ENCODE results near the gene SIN3B.

The SIN3B gene

GRCh38 chr19:16888629-16889365, 59.6 kb downstream of the SIN3B start, which contains the start of gene F2RL3:
Gene F2RL3 (plus strand): TSS chr19:16888999. CDS start chr19:16889190, 191 bp downstream.
- no peak for DNase-seq (ENCODE audit: low read depth in 2 of 2)

GRCh38 chr19:16889366-16889882, 60.2 kb downstream of the SIN3B start:
- no peak for DNase-seq (ENCODE audit: low read depth in 2 of 2)

DNA sequence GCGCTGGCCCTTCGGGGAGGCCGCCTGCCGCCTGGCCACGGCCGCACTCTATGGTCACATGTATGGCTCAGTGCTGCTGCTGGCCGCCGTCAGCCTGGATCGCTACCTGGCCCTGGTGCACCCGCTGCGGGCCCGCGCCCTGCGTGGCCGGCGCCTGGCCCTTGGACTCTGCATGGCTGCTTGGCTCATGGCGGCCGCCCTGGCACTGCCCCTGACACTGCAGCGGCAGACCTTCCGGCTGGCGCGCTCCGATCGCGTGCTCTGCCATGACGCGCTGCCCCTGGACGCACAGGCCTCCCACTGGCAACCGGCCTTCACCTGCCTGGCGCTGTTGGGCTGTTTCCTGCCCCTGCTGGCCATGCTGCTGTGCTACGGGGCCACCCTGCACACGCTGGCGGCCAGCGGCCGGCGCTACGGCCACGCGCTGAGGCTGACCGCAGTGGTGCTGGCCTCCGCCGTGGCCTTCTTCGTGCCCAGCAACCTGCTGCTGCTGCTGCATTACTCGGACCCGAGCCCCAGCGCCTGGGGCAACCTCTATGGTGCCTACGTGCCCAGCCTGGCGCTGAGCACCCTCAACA, 60.8 kb downstream of the SIN3B start:
- DNase-seq (ENCODE audit: low read depth in 2 of 2), result no peak

- DNase-seq (ENCODE audit: low read depth in 2 of 2), result no peak
These were observed 61.4 kb downstream of the SIN3B start for GRCh38 chr19:16890461-16891184.

GRCh38 chr19:16891696-16892382, 62.6 kb downstream of the SIN3B start:
- DNase-seq (ENCODE audit: low read depth in 2 of 2), result no peak

- no peak for DNase-seq (ENCODE audit: low read depth in 2 of 2)
These were observed 63.2 kb downstream of the SIN3B start for GRCh38 chr19:16892436-16892835.

DNA sequence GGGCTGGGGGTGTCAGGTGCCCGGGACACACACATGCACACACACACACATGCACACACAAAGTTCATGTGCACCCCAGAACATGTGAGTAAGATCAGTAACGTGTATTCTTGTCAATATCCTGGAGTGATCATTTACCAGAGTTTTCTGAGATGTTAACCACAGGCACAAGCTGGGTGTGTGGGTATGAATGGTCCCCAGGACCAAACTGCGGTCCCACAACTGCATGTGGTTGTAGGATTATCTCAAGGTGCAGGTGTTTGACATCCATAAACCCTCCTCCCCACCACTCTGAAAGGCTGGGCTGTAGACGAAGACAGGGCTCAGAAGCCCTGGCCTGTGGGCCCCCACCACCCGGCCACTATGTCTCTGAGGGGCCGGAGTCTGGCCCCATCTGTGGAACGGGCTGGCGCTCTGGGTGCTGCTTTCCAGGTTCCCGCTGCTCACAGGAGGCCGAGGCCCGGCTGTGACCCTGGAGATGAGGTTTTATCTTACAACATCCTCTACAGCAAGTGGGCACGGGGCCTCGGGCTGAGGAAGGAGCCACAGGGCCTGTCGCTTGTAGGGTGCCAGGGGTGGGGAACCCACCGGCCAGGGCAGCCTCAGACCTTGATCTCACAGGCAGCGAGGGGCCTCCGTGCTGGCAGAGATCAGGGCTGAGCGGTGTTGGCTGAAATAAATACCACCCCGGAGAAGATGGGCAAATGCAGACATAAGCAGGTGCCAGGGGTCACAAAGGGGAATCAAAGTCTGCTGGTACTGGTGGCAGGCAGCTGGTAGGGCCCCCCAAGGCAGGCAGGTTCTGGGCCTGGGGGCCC, 63.9 kb downstream of the SIN3B start:
- no peak for DNase-seq (ENCODE audit: low read depth in 2 of 2)

DNA sequence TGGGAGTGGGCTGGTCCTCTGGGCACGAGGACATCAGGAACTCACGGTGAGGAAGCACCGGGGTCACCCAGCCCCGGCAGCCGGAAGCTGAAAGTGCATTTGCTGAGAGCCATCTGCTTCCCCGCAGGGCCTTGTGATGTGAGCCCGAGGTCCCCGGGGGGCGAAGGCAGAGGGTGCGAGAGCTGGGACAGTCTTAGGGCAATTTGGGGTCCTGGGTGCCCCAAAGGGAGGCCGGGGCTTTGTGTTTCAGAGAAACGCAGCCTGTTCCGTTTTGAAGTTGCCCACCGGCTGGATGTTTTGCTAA, 64.4 kb downstream of the SIN3B start:
- DNase-seq (ENCODE audit: low read depth in 2 of 2), result no peak

GRCh38 chr19:16894080-16894479, 64.9 kb downstream of the SIN3B start:
- DNase-seq (ENCODE audit: low read depth in 2 of 2), result no peak

- no peak for DNase-seq (ENCODE audit: low read depth in 2 of 2)
These were observed 66.4 kb downstream of the SIN3B start for GRCh38 chr19:16895467-16896145.

DNA sequence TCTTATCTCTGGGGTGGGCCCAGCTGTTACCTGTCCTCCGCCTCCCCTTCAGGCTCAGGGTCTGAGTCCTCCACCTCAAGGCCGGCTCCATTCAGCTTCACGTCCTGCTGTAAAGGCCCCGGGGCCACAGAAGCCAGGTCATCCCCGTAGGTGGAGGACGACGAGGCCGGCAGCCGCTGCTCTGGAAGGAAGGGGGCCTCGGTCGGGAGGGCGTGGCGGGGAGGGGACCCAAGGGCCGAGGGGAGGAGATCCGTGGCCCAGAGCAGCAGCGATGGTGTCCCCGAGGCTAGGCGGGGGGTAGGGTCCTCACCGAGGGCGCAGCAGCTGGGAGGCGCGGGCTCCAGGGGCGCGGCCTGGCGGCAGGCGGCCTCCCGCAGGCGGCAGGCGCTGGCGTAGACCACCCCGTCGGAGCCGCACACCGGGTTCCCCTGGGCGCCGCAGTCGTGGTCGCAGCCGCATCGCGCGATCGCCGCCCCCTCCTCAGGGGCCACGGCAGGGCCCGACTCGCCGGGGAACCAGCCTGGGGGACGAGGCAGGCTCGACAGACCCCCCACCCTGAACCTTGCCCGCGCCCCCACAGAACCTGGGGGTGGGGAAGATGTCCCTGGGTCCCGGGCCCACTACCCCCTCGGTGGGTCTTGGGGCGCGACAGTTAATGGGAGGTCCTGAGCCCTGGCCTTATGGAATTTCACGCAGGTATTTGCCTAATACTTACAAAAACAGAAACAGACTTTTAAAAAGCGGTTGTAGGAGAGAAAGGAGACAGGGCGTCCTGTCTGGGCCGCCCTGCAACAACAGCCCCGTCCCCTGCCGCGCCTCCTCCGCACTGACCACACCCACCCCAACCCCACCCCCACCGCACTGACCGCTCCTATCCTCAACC, 67.2 kb downstream of the SIN3B start:
- DNase-seq (ENCODE audit: low read depth in 2 of 2), result no peak

GRCh38 chr19:16897029-16897855, 68.0 kb downstream of the SIN3B start:
- DNase-seq (ENCODE audit: low read depth in 2 of 2), result peak; percentile 41 to 66

DNA sequence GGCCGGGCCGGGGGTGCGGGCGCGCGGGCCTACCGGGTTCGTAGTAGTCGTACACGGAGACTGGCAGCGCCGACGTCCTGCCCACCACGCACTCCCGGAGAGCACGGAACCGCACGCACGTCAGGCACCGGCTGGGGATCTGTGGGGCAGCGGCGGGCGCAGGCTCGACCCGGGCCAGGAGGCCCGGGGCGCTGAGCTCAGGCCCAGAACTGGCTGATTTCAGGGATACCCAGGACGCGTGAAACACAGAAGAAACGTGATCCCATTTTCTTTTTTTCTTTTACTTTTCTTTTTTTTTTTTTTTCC, 68.6 kb downstream of the SIN3B start:
- DNase-seq (ENCODE audit: low read depth in 2 of 2), result no peak

- DNase-seq (ENCODE audit: low read depth in 2 of 2), result no peak
These were observed 69.3 kb downstream of the SIN3B start for GRCh38 chr19:16898361-16899015.

DNA sequence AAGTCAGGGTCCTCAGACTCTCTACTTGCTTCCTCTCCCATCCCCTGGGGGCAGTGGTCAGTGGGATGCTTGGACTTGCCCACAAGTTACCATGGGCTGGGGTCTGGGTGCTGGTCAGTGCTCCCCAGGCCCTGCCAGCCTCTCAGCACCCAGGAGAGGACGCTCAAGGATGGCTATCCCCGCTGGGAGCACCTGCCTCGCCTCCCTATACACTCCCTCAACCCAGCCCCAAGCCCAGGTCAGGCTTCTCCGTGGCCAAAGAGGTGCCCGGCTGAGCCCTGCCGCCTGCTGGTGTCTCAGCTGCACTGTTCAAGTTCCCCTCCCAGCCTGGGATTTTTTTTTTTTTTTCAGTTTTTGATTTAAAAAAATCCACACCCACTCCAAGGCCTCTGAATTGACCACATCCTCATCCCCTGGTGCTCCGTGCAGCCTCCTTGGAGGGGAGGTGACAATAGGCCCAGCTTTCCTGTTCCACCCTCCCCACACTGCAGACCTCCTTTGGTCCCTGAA, 70.4 kb downstream of the SIN3B start:
- DNase-seq (ENCODE audit: low read depth in 2 of 2), result no peak

DNA sequence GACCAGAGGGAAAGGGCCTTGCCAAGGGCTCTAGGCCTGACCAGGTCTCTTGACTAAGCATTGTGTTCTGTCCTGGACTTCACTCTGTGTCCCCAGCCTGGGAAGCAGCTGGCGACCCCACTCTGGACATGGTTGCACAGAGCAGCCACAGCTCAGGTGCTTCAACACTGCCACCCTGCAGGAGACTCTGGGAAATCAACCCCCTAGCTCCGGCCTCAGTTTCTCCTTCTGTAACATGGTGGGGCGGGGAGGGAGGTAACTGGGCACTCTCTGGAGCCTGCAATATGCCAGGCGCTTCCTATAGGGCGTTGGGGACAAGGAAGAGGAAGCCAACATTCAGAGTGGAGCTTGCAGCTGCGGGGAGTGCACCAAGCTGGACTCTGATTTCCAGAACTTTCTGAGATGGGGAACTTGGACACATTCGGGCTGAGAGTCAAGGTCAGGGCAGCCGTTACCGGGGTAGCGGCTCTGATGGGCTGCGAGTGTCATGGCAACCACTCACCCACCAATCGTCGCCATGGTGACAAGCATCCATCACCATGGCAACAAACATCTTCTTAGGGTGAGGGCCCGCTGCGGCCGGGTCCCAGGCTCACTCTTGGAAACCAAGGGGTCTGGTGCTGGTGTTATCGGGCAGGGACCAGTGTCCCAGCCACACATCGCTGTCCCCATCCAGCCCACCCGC, 72.4 kb downstream of the SIN3B start:
- DNase-seq (ENCODE audit: low read depth in 2 of 2), result no peak

DNA sequence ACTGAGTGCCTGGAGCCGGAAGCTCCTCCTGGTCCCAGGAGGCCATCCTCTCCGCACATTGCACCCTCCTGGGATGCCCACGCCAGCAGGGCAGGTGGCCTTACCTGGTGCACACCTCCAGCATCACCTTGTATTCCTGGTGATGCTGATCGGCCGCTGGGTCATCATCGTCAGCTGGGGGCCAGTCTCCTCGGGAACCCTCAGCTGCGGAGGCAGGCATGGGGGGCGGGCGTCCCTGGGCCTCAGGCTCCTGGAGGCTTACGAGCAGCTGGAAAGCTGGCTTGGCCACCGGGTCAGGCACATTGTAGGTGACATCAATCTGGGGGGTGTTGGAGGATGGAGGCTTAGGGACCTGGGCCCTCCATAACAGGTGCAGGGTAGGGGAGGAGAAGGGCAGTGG, 73.3 kb downstream of the SIN3B start:
- no peak for DNase-seq (ENCODE audit: low read depth in 2 of 2)

GRCh38 chr19:16903347-16903746, 74.1 kb downstream of the SIN3B start:
- DNase-seq (ENCODE audit: low read depth in 2 of 2), result no peak
